HepG2 (cell line): Measurements from ENCODE around the gene GOLT1A. TPM values are rescaled to one million over a fixed set of nuclear protein-coding genes. Genes with fewer than 3 reads are reported as not detected.

Experiments used
- ATF2 ChIP-seq: sonication (generic); formaldehyde crosslinking; IDR thresholded peaks from 2 replicates; pipeline ENCODE4 v1.4.0; 2020; ENCODE audit warnings: missing genetic modification reagents
- CEBPG ChIP-seq: IDR thresholded peaks from 2 replicates; pipeline ENCODE4 v1.6.1; 2016
- HIVEP1 ChIP-seq: sonication (generic); formaldehyde crosslinking; IDR thresholded peaks from 2 replicates; pipeline ENCODE4 v1.4.0; 2020; ENCODE audit warnings: mild to moderate bottlenecking, missing genetic modification reagents
- HMGXB4 ChIP-seq, 2 experiments: sonication (generic) in 1 of 2; formaldehyde crosslinking in 1 of 2; IDR thresholded peaks; 2 replicates each; pipeline versions ENCODE4 v1.4.0 to v1.6.1; 2018 to 2020; ENCODE audit warnings: missing genetic modification reagents in 2 of 2, borderline replicate concordance in 1 of 2, low read depth in 1 of 2, mild to moderate bottlenecking in 1 of 2, missing biosample characterization in 1 of 2
- HNRNPLL ChIP-seq: fragments of 200-400 bp; formaldehyde crosslinking; IDR thresholded peaks from 2 replicates; pipeline ENCODE4 v1.6.1; 2017; ENCODE audit warnings: mild to moderate bottlenecking, low read depth, low read length; ENCODE audit not compliant: poor library complexity, severe bottlenecking
- KLF11 ChIP-seq: IDR thresholded peaks from 2 replicates; pipeline ENCODE4 v1.6.1; 2016; ENCODE audit warnings: missing compliant biosample characterization
- SAP130 ChIP-seq: IDR thresholded peaks from 2 replicates; pipeline ENCODE4 v1.6.1; 2016; ENCODE audit warnings: low read depth
- UBTF ChIP-seq: sonication (generic); formaldehyde crosslinking; IDR thresholded peaks from 2 replicates; pipeline ENCODE4 v1.4.0; 2020; ENCODE audit warnings: mild to moderate bottlenecking, missing genetic modification reagents
- ZBTB34 ChIP-seq: sonication (generic); formaldehyde crosslinking; IDR thresholded peaks from 2 replicates; pipeline ENCODE4 v1.8.0; 2022; ENCODE audit warnings: mild to moderate bottlenecking, missing genetic modification reagents
- ZFP90 ChIP-seq: sonication (generic); formaldehyde crosslinking; IDR thresholded peaks from 2 replicates; pipeline ENCODE4 v1.8.0; 2022; ENCODE audit warnings: missing genetic modification reagents, mild to moderate bottlenecking, inconsistent platforms, borderline replicate concordance
- ZNF207 ChIP-seq: fragments of 450-650 bp; IDR thresholded peaks from 2 replicates; pipeline ENCODE4 v1.6.1; 2016; ENCODE audit warnings: antibody characterized with exemption, borderline replicate concordance
- ZNF260 ChIP-seq: sonication (generic); formaldehyde crosslinking; IDR thresholded peaks from 2 replicates; pipeline ENCODE4 v1.4.0; 2020; ENCODE audit warnings: missing genetic modification reagents, low read depth, mild to moderate bottlenecking, borderline replicate concordance
- ZNF572 ChIP-seq: sonication (generic); formaldehyde crosslinking; IDR thresholded peaks from 2 replicates; pipeline ENCODE4 v1.5.1; 2020; ENCODE audit warnings: mild to moderate bottlenecking, missing genetic modification reagents
- ZNF609 ChIP-seq: sonication (generic); formaldehyde crosslinking; IDR thresholded peaks from 2 replicates; pipeline ENCODE4 v1.4.0; 2020; ENCODE audit warnings: mild to moderate bottlenecking, missing genetic modification reagents, borderline replicate concordance
- ZNF644 ChIP-seq: IDR thresholded peaks from 2 replicates; pipeline ENCODE4 v1.6.1; 2016; ENCODE audit warnings: low read depth
- ZNF746 ChIP-seq: sonication (generic); formaldehyde crosslinking; IDR thresholded peaks from 2 replicates; pipeline ENCODE4 v1.8.0; 2022; ENCODE audit warnings: mild to moderate bottlenecking, missing genetic modification reagents
- polyA plus RNA-seq, 8 experiments: library from polyadenylated mRNA; depleted of rRNA in 3 of 8; stranded (reverse) in 7 of 8; unstranded in 1 of 8; fragments of >200 nt; fragmentation: Illumina TruSeq in 4 of 8; extraction: Trizol in 4 of 8; gene quantifications; 2 replicates each; pipeline versions ENCODE4 v1.2.1 to v1.2.3, GENCODE V29; 2011 to 2016; ENCODE audit warnings: low read depth in 4 of 8, missing spikeins in 1 of 8, mixed read lengths in 1 of 8; ENCODE audit not compliant: insufficient read depth in 1 of 8
- total RNA-seq, 5 experiments: library from RNA; depleted of rRNA; stranded (reverse); fragments of >200 nt; fragmentation: Illumina TruSeq; extraction: Trizol; gene quantifications; 2 replicates each; pipeline ENCODE4 v1.2.3, GENCODE V29; 2016; ENCODE audit warnings: low read depth in 1 of 5

The GOLT1A gene
- total and polyA plus RNA-seq, 2 of the 13 experiments (the other 11 are each of a cell fraction or from before 2014, with no cell fraction given) = 25.8 to 28.0 TPM

GRCh38 chr1:204151552-204152309 lies 62.1 kb downstream of the GOLT1A start, which contains the start of gene ETNK2 (continued):
- TF ChIP-seq ZNF609 (CRISPR knock-in tag) = peak; percentile 21; the same call in 1 of the 2 replicates
- TF ChIP-seq KLF11 (CRISPR knock-in tag) = no peak
- no peak for TF ChIP-seq ZNF644 (CRISPR knock-in tag)
- no peak for TF ChIP-seq CEBPG (CRISPR knock-in tag)
- TF ChIP-seq ZNF207 = no peak
- TF ChIP-seq ZBTB34 (CRISPR knock-in tag) = no peak
- peak; percentile 7 for TF ChIP-seq HNRNPLL
- TF ChIP-seq SAP130 = peak; percentile 66; the same call in 1 of the 2 replicates
- TF ChIP-seq ZFP90 (CRISPR knock-in tag) = no peak
- no peak; a peak in 1 of 4 replicates for TF ChIP-seq HMGXB4 (CRISPR knock-in tag; IDR thresholded peaks at IDR 0.05; ENCODE audit: borderline replicate concordance in 1 of 2, low read depth in 1 of 2)
- no peak for TF ChIP-seq ATF2 (CRISPR knock-in tag)
- 0 out of 2 replicates have a peak, but pooled peaks have one; percentile 24 for TF ChIP-seq ZNF746 (CRISPR knock-in tag)
- no peak for TF ChIP-seq ZNF572 (CRISPR knock-in tag)
- peak; percentile 30; the same call in 1 of the 2 replicates for TF ChIP-seq UBTF (CRISPR knock-in tag)
- TF ChIP-seq HIVEP1 (CRISPR knock-in tag) = no peak
- TF ChIP-seq ZNF260 (CRISPR knock-in tag) = no peak
